HepG2 (cell line): Measurements from ENCODE around the gene XPNPEP1. TPM values are rescaled to one million over a fixed set of nuclear protein-coding genes. Genes with fewer than 3 reads are reported as not detected.

Experiments used
- ATAC-seq: fragments of 200-7000 bp; cut with Tn5 transposase; 3 replicates; pipeline ENCODE4 v1.9.1; 2020; ENCODE audit warnings: mild to moderate bottlenecking, moderate library complexity
- BruUV-seq: library from RNA; stranded (reverse); fragments of 400-500 nt; replicated peaks from 2 replicates; lab custom pipeline; 2021; lab: Mats Ljungman, UMichigan
- CTCF ChIA-PET: fragments of 300-600 bp; formaldehyde crosslinking; extraction: SDS; loops from one replicate; lab custom pipeline; 2021; ENCODE audit warnings: low total read pairs, inconsistent platforms, low intra/inter-chr PET ratio; lab: Yijun Ruan, JAX
- POLR2A ChIA-PET: fragments of 350-600 bp; sonication (Branson Sonifier 250); formaldehyde crosslinking; loops from one replicate; lab custom pipeline; 2020; ENCODE audit warnings: antibody characterized with exemption, inconsistent platforms; lab: Yijun Ruan, JAX
- DNase-seq: peaks from one replicate; pipeline ENCODE4 v3.0.0-alpha.2; 2015; ENCODE audit warnings: low spot score
- FAIRE-seq: peaks from 3 replicates; lab custom pipeline; 2011; peaks lifted over from hg19 to GRCh38; lab: Jason Lieb, UNC
- H2AFZ ChIP-seq: one replicate; pipeline ENCODE4 v1.6.1; 2011; ENCODE audit warnings: low read length, inconsistent platforms
- H3K27ac ChIP-seq: fragments of 300-600 bp; 3 replicates; pipeline ENCODE4 v1.8.0; 2011; ENCODE audit warnings: mixed run types, mild to moderate bottlenecking, mixed read lengths, low read length, inconsistent platforms; ENCODE audit not compliant: insufficient read depth; ENCODE audit errors: extremely low read length
- H3K27me3 ChIP-seq, 2 experiments: fragments of 200-600 bp in 1 of 2; 2 replicates in 1 of 2; 3 replicates in 1 of 2; pipeline versions ENCODE4 v1.6.0 to v1.8.0; 2011; ENCODE audit warnings: low read length in 2 of 2, mild to moderate bottlenecking in 2 of 2, moderate library complexity in 2 of 2, inconsistent platforms in 1 of 2; ENCODE audit not compliant: insufficient read depth in 2 of 2, control insufficient read depth in 1 of 2
- H3K36me3 ChIP-seq, 2 experiments: fragments of 200-600 bp in 1 of 2; replicated peaks in 1 of 2; 2 replicates in 1 of 2; 3 replicates in 1 of 2; pipeline versions ENCODE4 v1.5.1 to v1.8.0; 2011; ENCODE audit warnings: low read length in 2 of 2, inconsistent platforms in 1 of 2; ENCODE audit not compliant: insufficient read depth in 2 of 2, control insufficient read depth in 1 of 2
- H3K4me1 ChIP-seq: 2 replicates; pipeline ENCODE4 v1.5.1; 2012; ENCODE audit warnings: low read length, inconsistent platforms; ENCODE audit not compliant: insufficient read depth
- H3K4me2 ChIP-seq: 2 replicates; pipeline ENCODE4 v1.6.0; 2011; ENCODE audit warnings: low read depth, low read length, inconsistent platforms
- H3K4me3 ChIP-seq, 3 experiments: fragments of 200-600 bp in 1 of 3; sonication (generic), shearing (Covaris generic) in 1 of 3; replicated peaks in 1 of 3; 2 replicates each; pipeline ENCODE4 v1.5.1; 2011 to 2016; ENCODE audit warnings: low read length in 3 of 3, inconsistent platforms in 2 of 3, low read depth in 2 of 3, mild to moderate bottlenecking in 2 of 3, control low read depth in 1 of 3, mixed read lengths in 1 of 3; ENCODE audit not compliant: insufficient read depth in 1 of 3
- H3K79me2 ChIP-seq: one replicate; pipeline ENCODE4 v1.6.1; 2011; ENCODE audit warnings: low read length, inconsistent platforms; ENCODE audit not compliant: insufficient read depth
- H3K9ac ChIP-seq: 2 replicates; pipeline ENCODE4 v1.6.0; 2011; ENCODE audit warnings: mild to moderate bottlenecking, low read depth, low read length, inconsistent platforms; ENCODE audit not compliant: insufficient read depth
- H3K9me3 ChIP-seq: 2 replicates; pipeline ENCODE4 v1.5.1; 2012; ENCODE audit warnings: mild to moderate bottlenecking, low read length
- H4K20me1 ChIP-seq: 2 replicates; pipeline ENCODE4 v1.6.0; 2011; ENCODE audit warnings: inconsistent platforms, mild to moderate bottlenecking, low read length, moderate library complexity; ENCODE audit not compliant: insufficient read depth
- GPBP1L1 ChIP-seq: sonication (generic); formaldehyde crosslinking; IDR thresholded peaks from 2 replicates; pipeline ENCODE4 v1.5.0; 2020; ENCODE audit warnings: mild to moderate bottlenecking, missing genetic modification reagents
- HMGXB3 ChIP-seq: sonication (generic); formaldehyde crosslinking; IDR thresholded peaks from 2 replicates; pipeline ENCODE4 v1.4.0; 2020; ENCODE audit warnings: missing genetic modification reagents, borderline replicate concordance
- KLF16 ChIP-seq, 2 experiments: sonication (generic) in 1 of 2; formaldehyde crosslinking in 1 of 2; IDR thresholded peaks; 2 replicates each; pipeline versions ENCODE4 v1.6.1 to v1.8.0; 2016 to 2023; ENCODE audit warnings: missing genetic modification reagents in 2 of 2, missing compliant biosample characterization in 1 of 2
- PAWR ChIP-seq: sonication (generic); formaldehyde crosslinking; IDR thresholded peaks from 2 replicates; pipeline ENCODE4 v1.4.0; 2020; ENCODE audit warnings: missing genetic modification reagents, mild to moderate bottlenecking, borderline replicate concordance
- RORA ChIP-seq: sonication (generic); formaldehyde crosslinking; IDR thresholded peaks from 2 replicates; pipeline ENCODE4 v1.5.0; 2020; ENCODE audit warnings: mild to moderate bottlenecking, missing genetic modification reagents, moderate library complexity
- U2AF2 ChIP-seq: fragments of 200-400 bp; formaldehyde crosslinking; IDR thresholded peaks from 2 replicates; pipeline ENCODE4 v1.6.1; 2017; ENCODE audit warnings: low read depth, mild to moderate bottlenecking, low read length
- ZFP36L1 ChIP-seq: sonication (generic); formaldehyde crosslinking; IDR thresholded peaks from 2 replicates; pipeline ENCODE4 v1.8.0; 2022; ENCODE audit warnings: mild to moderate bottlenecking, missing genetic modification reagents, moderate library complexity
- ZNF333 ChIP-seq: sonication (generic); formaldehyde crosslinking; IDR thresholded peaks from 2 replicates; pipeline ENCODE4 v1.4.0; 2020; ENCODE audit warnings: mild to moderate bottlenecking, missing genetic modification reagents, borderline replicate concordance
- ZNF337 ChIP-seq: sonication (generic); formaldehyde crosslinking; IDR thresholded peaks from 2 replicates; pipeline ENCODE4 v1.5.1; 2020; ENCODE audit warnings: missing genetic modification reagents, low read depth, mild to moderate bottlenecking, borderline replicate concordance
- WGBS: methylation state at CpG from one replicate; pipeline ENCODE4 v1.1.6; 2017; ENCODE audit warnings: low lambda C conversion rate; 5-methylcytosine and 5-hydroxymethylcytosine counted together
- in situ Hi-C: cut with HindIII; loops from 2 replicates; pipeline ENCODE4 v1.10.0; 2017; ENCODE audit warnings: low pct_unique_long_range_greater_than_20kb; ENCODE audit not compliant: extremely low pct_ligation_motif_present
- intact Hi-C: fragments of 100-400 bp; cut with micrococcal nuclease; formaldehyde crosslinking; loops from one replicate; pipeline ENCODE4 v1.10.0; 2022; ENCODE audit not compliant: unreplicated experiment
- polyA plus RNA-seq, 8 experiments: library from polyadenylated mRNA; depleted of rRNA in 3 of 8; stranded (reverse) in 7 of 8; unstranded in 1 of 8; fragments of >200 nt; fragmentation: Illumina TruSeq in 4 of 8; extraction: Trizol in 4 of 8; gene quantifications; 2 replicates each; pipeline versions ENCODE4 v1.2.1 to v1.2.3, GENCODE V29; 2011 to 2016; ENCODE audit warnings: low read depth in 4 of 8, missing spikeins in 1 of 8, mixed read lengths in 1 of 8; ENCODE audit not compliant: insufficient read depth in 1 of 8
- total RNA-seq, 5 experiments: library from RNA; depleted of rRNA; stranded (reverse); fragments of >200 nt; fragmentation: Illumina TruSeq; extraction: Trizol; gene quantifications; 2 replicates each; pipeline ENCODE4 v1.2.3, GENCODE V29; 2016; ENCODE audit warnings: low read depth in 1 of 5
- TF ChIP-seq, protein P1 (sequence below): sonication (generic); formaldehyde crosslinking; IDR thresholded peaks from 2 replicates; pipeline ENCODE4 v1.4.0; 2020; ENCODE audit warnings: missing genetic modification reagents, low read depth, mild to moderate bottlenecking, borderline replicate concordance

XPNPEP1 gene
- total and polyA plus RNA-seq, 2 of the 13 experiments (the other 11 are each of a cell fraction or from before 2014, with no cell fraction given) = 30.3 to 55.5 TPM

- POLR2A ChIA-PET = no interaction called here
- H3K36me3 ChIP-seq = no peaks in the 10 kb centered on the region
- no peak overlapping the region for H3K4me3 ChIP-seq
- H3K4me2 ChIP-seq = no peak overlapping the region
- in situ Hi-C loops (no loop called here), intact Hi-C loops (loop anchor here (5.0 to 10.0 kb wide), 2 partner anchors 153 to 309 kb away; no protein-coding TSS in a partner anchor)
- H3K9ac ChIP-seq = no peak overlapping the region
- BruUV-seq = no TSS peak
- DNase-seq (no peak), FAIRE-seq (no peak), ATAC-seq (no peak)
- TF ChIP-seq HMGXB3 (CRISPR knock-in tag) = no peak
- H3K27me3 ChIP-seq = no peaks in the 10 kb centered on the region
- CTCF ChIA-PET = no interaction called here
- H3K9me3 ChIP-seq = no peaks in the 10 kb centered on the region
- peaks cover 27% of the 10 kb centered on the region for H3K4me1 ChIP-seq
- no peak overlapping the region for H3K27ac ChIP-seq
- H4K20me1 ChIP-seq = no peaks in the 10 kb centered on the region
- WGBS = 90% methylated on average over 5 of the region's 5 CpGs
- no peaks in the 10 kb centered on the region for H3K79me2 ChIP-seq
- no peak overlapping the region for H2AFZ ChIP-seq
These were observed 38.1 kb upstream of the XPNPEP1 start for GRCh38 chr10:109961174-109962001.

- in situ Hi-C loops (no loop called here), intact Hi-C loops (loop anchor here (5.0 to 10.0 kb wide), 2 partner anchors 154 to 308 kb away; no protein-coding TSS in a partner anchor)
- no peak for FAIRE-seq
- H4K20me1 ChIP-seq = no peaks in the 10 kb centered on the region
- H3K27me3 ChIP-seq = no peaks in the 10 kb centered on the region
- peaks cover 23% of the 10 kb centered on the region for H3K4me1 ChIP-seq
- no TSS peak for BruUV-seq
- no peaks in the 10 kb centered on the region for H3K9me3 ChIP-seq
- CTCF ChIA-PET = no interaction called here
- H3K4me3 ChIP-seq = no peak overlapping the region
- no peaks in the 10 kb centered on the region for H3K36me3 ChIP-seq
- POLR2A ChIA-PET = no interaction called here
- H3K27ac ChIP-seq = no peak overlapping the region
- no peaks in the 10 kb centered on the region for H3K79me2 ChIP-seq
- DNase-seq = no peak
- H3K4me2 ChIP-seq = no peak overlapping the region
- no peak overlapping the region for H3K9ac ChIP-seq
- no peak for ATAC-seq
- no peak overlapping the region for H2AFZ ChIP-seq
- 86% methylated on average over 2 of the region's 2 CpGs for WGBS
- TF ChIP-seq ZNF333 (CRISPR knock-in tag) (no peak), RORA (CRISPR knock-in tag) (no peak), U2AF2 (no peak), ZFP36L1 (CRISPR knock-in tag) (no peak), ZNF337 (CRISPR knock-in tag) (no peak), GPBP1L1 (CRISPR knock-in tag) (no peak), PAWR (CRISPR knock-in tag) (no peak), KLF16 (CRISPR knock-in tag; IDR thresholded peaks at IDR 0.05) (no peak)
- TF ChIP-seq, protein P1, sequence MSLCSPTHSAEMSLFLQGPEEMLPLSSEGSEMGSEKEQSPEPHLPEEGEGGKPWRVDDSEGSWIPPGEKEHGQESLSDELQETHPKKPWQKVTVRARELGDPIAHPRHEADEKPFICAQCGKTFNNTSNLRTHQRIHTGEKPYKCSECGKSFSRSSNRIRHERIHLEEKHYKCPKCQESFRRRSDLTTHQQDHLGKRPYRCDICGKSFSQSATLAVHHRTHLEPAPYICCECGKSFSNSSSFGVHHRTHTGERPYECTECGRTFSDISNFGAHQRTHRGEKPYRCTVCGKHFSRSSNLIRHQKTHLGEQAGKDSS (CRISPR knock-in tag) = no peak
These were observed 37.4 kb upstream of the XPNPEP1 start for GRCh38 chr10:109960682-109961081.
